ENCODE results near the gene PGA3.
"Not testable (repeated sequence)": the region's sequence is repeated elsewhere in the genome, so short reads cannot be mapped to it uniquely, and the experiment has no call there.

DNA sequence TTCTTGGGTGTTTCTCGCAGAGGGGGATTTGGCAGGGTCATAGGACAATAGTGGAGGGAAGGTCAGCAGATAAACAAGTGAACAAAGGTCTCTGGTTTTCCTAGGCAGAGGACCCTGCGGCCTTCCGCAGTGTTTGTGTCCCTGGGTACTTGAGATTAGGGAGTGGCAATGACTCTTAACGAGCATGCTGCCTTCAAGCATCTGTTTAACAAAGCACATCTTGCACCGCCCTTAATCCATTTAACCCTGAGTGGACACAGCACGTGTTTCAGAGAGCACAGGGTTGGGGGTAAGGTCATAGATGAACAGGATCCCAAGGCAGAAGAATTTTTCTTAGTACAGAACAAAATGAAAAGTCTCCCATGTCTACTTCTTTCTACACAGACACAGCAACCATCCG lies 37.5 kb upstream of the PGA3 start:
- TF ChIP-seq, protein P1, sequence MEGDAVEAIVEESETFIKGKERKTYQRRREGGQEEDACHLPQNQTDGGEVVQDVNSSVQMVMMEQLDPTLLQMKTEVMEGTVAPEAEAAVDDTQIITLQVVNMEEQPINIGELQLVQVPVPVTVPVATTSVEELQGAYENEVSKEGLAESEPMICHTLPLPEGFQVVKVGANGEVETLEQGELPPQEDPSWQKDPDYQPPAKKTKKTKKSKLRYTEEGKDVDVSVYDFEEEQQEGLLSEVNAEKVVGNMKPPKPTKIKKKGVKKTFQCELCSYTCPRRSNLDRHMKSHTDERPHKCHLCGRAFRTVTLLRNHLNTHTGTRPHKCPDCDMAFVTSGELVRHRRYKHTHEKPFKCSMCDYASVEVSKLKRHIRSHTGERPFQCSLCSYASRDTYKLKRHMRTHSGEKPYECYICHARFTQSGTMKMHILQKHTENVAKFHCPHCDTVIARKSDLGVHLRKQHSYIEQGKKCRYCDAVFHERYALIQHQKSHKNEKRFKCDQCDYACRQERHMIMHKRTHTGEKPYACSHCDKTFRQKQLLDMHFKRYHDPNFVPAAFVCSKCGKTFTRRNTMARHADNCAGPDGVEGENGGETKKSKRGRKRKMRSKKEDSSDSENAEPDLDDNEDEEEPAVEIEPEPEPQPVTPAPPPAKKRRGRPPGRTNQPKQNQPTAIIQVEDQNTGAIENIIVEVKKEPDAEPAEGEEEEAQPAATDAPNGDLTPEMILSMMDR (IDR thresholded peaks at IDR 0.05): not testable (repeated sequence)
- not testable (repeated sequence) for TF ChIP-seq POLR2A (IDR thresholded peaks at IDR 0.05)

All from testis (tissue), 2 donors.